Ramos (cell line): ENCODE results near the gene PLA2G2F.

ENCODE experiments used
- in situ Hi-C: fragments of 300-500 bp; cut with MboI; formaldehyde crosslinking; loops from one replicate; pipeline ENCODE4 v1.14.3; 2022; ENCODE audit warnings: low sequenced_read_pairs; ENCODE audit not compliant: unreplicated experiment

The PLA2G2F gene

DNA sequence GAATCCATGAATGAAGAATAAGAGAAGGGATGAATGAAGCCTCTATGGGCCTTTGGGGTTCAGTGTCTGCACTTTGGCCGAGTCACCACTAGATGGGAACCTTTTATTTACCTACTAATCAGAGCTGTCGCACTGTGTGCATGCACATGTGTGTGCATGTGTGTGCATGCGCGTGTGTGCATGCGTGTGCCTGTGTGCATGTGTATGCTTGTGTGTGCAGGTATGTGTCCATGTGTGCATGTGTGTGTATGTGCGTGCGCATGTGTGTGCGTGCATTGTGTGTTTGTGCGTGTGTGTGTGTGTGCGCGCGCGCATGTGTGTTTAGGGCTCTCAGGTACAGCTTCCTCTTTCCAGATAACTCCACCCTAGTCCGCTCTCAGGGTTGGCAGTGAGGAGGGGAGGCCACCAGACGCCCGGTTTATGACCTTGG, 26.4 kb downstream of the PLA2G2F start:
- in situ Hi-C loops = no loop called here

DNA sequence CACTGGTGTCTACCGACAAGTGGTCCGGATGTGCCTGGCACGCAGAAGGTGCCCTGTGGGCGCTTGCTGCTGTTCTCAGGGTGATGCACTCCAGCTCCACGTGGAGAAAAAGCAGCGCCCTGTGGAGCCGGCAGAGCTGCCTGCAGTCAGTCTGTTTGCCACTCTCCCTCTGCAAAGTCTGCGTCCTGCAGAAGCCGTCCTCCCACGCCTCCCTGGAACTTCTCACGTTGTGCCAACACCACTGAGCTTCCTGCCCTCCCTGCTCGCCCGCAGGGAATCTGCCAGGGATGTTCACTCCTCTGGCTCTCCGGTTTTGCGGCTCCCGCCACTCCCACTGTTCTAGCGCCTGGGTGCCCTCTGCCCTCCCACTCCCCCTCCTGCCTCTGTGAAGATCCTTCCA, 26.9 kb downstream of the PLA2G2F start:
- in situ Hi-C loops = no loop called here

DNA sequence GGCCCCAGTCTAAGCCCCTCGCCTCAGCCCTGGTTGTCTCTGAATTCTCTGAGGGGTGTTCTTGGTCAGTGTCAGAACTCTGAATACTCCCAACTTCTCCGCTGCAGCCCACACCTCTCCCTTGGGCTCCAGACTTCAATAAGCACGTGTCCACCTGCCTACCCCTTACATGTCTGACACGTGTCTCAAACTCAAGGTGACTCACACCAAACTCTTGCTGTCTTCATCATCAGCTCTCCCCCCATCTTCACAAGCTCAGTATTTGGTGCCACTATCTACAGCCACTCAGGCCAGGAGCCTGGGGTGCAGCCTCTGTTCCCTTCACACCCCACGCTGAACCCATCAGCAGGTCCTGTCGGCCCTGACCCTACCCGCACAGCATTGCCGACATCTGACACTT, 28.0 kb downstream of the PLA2G2F start:
- in situ Hi-C loops = no loop called here

DNA sequence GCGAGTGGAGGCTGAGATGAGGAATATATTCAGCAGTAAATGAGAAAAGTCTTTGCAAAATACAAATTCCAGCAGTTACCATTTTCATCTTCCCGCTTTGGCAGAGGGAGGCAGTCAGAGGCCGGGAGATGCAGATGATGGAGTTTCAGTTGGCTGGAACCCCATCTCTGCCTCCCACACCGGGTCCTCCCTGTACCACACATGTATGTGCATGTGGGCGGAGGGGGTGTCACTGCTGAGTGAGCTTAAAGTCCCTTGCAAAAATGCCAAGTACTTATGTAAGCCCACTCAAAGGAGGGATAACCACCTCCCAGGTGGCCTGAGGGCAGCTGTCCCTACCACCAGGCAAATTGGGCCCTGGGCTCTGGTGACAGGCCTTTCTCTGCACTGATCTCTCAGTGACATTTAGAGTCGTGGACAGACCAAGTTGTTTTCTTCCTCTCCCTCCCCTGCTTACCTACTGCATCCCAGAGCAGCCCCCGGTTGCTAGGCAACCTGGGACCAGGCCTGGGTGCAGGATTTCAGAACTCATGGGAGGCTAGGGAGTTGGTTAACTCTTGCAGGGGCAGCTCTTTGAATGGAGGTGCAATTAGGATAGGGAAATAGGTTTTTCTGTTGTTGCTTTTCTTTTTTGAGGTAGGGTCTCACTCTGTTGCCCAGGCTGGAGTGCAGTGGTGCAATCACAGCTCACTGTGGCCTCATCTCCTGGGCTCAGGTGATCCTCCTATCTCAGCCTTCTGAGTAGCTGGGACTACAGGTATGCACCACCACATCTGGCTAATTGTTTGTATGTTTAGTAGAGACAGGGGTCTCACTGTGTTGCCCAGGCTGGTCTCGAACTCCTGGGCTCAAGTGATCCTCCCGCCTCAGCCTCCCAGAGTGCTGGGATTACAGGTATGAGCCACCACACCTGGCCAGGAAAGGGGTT, 29.7 kb downstream of the PLA2G2F start:
- in situ Hi-C loops = no loop called here

DNA sequence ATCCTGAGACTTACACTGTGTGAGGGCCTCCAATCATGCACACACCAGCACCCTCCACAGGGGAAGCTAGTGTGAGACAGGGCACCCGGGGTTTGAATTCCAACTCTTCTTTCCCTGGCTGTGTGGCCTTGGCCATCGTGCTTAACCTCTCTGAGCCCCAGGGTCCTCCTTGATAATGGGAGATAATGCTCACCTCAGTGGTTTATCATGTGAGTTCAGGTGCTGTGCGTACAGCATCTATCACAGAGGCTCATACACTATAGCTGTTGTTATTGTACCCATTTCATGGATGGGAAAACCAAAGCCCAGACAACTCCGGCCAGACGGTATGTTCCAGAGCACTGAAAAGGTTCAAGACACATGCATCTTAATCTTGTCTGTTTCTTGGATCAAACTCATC, 30.8 kb downstream of the PLA2G2F start:
- in situ Hi-C loops = no loop called here

DNA sequence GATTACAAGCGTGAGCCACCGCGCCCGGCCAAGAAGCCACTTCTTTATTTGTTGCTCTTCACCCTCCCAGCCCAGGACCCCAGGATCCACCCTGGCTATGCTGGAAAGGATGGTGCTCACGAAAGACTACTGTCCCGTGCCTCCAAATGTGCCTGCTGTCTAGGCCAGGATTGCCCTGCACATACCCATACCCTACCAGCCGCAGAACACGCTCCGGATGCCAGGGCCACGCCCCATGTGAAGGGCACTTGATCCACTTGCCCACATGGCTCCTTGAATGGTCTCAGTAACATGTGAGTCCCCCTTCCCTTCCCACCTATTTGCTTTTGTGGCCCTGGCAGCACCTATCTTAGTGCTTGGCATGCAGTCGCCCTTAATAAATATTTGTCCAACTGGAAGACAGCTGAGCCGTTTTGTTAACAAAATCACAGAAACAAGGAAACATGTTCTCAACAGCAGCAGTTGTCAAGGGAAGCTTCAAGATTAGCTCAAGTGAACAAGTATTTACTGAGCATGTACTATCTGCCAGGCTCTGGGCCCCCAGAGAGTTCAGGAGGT, 33.0 kb downstream of the PLA2G2F start:
- in situ Hi-C loops = no loop called here

DNA sequence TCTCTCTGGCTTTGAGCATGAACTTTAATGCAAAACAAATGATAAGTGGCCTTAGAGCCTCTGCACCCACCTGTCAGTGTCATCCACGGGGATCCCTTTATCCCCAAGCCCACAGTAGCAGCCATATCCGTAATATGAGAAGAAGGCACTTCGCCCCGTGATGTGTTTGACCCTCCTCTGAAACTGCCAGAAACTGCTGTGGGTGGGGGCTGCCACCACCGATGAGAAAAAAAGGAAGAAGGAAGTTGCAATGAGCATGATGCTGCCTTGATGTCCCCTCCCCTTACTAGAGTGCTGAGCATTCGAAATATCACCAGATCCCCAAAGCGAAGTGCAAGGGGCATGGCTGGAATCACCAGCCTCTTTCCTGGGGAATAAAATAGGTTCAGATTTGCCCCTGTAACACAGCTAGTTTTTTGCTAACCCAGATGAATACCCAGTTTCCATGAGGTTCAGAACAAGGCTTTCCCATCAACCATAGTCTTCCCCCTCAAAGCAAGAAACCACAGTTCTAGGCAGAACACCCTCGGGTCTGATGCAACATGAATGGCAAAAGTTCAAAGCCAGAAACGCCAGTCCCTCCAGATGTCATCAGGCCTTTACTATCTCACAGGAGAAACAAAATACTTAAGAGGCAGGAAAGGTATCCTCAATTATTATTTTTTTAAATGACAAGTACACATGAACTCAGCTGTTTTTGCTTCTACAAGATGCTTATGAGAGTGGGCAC, 36.0 kb downstream of the PLA2G2F start:
- in situ Hi-C loops = no loop called here

DNA sequence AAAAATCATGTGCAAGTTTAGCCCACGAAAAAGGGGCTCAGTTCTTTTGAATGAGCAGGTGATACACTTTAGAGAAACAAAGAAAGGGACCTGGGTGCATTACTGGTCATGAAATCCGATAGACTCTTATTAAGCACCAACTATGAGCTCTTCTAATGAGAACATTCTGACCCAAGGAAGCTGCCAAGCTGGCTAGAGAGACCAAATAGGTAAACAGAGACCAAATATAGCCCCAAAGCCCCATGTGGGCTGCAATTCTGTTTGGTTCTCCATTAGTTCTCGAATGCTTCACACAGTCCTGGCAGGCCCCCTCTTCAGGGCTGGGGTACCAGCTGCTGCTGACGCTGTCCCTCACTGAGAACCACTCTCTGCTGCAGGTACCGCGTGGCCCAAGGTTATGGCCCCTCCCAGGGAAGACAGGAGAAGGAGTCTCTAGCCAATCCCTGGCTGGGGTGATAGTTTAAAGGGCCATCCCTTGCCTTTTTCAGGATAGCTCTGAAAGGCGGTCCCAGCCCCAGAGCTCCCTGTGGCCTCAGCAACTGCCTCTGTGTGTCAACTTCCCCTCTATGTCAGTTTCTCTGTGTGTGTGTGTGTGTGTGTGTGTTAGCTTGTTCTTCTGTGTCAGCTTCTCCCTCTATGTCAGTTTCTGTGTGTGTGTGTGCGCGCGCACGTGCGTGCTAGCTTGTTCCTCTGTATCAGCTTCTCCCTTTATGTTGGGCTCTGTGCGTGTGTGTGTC, 39.7 kb downstream of the PLA2G2F start:
- in situ Hi-C loops = no loop called here

DNA sequence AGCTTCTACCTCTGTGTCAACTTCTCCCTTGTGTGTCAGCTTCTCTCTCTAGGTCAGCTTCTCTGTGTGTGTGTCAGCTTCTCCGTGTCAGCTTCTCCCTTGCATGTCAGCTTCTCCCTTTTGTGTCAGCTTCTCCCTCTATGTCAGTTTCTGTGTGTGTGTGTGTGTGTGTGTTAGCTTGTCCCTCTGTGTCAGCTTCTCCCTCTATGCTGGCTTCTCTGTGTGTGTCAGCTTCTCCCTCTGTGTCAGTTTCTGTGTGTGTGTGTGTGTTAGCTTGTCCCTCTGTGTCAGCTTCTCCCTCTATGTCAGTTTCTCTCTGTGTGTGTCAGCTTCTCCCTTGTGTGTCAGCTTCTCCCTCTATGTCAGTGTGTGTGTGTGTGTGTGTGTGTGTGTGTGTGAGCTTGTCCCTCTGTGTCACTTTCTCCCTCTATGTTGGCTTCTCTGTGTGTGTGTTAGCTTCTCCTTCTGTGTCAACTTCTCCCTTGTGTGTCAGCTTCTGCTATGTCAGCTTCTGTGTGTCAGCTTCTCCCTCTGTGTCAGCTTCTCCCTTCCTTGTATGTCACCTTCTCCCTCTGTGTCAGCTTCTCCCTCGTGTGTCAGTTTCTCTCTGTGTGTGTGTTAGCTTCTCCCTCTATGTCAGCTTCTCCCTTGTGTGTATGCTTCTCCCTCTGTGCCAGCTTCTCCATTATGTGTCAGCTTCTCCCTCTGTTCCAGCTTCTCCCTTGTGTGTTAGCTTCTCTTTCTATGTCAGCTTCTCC, 40.4 kb downstream of the PLA2G2F start:
- in situ Hi-C loops = no loop called here

DNA sequence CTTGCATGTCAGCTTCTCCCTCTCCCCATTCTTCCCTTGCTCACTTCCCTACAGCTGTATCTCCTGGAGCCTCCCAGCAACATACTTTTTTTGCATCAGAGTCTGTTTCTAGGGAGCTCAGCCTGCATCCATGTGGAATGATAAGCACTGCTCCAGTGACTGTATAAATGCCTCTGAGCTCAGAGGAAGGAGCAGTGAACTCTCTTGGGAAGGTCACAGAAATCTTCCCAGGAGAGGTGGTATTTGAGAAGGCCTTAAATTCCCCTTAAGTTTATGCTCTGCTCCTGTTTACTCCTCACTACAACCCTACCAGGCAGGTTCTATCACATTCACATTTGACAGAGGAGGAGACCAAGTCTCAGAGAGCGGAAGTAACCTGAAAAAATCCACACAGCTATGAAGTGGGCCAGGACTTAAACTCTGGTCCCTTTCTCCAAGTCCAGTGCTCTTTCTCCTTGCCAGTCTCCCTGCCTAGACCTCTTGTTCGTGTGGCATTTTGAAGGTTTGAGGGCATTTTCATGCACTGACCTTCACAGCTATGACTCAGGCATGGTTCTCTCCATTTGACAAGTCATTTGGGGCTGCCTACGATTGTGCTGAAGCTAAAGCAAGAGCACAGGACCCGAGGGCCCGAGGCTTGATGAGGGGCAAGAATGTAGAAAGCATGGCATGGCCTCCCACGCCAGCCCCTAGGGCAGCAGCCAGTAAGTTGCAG, 41.2 kb downstream of the PLA2G2F start:
- in situ Hi-C loops = no loop called here

DNA sequence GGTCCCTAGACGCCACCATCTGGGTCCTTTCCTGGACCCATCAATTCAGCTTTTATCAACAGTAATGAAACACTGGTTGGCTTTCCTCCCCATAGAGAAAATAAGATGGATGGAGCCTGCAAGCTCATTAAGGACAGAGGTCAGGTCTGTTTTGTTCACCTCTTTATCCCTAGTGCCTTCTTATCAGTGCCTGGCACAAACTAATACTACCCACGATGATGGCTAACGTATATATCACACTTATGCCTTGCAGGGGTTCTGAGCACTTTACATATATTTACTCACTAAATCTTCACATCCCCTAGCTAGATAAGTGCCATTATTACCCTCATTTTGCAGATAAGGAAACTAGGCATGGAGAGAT, 41.7 kb downstream of the PLA2G2F start:
- in situ Hi-C loops = no loop called here

DNA sequence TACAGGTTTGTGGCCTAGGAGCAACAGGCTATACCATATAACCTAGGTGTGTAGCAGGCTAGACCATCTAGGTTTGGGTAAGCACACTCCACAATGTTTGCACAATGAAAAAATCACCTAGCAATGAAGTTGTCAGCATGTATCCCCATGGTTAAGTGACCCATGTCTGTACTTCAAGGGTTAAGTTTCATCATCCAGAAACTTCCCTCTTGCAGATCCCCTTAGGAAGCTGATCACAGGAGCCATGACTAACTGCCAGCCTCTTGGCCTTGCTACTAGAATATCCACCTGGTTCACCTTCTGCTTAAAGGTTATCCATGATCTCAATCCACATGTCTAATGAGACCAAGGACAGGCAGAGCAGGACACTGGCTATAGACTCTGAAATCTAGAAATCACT, 43.3 kb downstream of the PLA2G2F start:
- in situ Hi-C loops = no loop called here

DNA sequence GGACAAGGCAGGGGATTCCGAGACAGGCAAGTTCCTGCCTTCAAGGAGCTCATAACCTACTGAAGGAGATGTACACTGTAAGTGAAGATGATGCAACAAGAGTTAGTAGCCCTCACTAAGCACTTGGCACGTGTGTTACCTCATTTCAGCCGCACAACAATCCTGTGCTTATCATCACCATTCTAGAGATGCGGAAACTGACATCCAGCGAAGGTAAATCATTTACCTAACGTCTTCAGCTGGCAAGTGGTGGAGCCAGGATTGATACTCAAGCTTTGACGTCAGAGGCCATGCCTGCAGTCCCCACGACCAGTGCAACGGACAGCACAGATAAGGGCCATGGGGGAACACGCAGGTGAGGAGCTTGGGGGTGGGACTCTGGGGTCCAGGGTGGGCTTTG, 43.9 kb downstream of the PLA2G2F start:
- in situ Hi-C loops = no loop called here

DNA sequence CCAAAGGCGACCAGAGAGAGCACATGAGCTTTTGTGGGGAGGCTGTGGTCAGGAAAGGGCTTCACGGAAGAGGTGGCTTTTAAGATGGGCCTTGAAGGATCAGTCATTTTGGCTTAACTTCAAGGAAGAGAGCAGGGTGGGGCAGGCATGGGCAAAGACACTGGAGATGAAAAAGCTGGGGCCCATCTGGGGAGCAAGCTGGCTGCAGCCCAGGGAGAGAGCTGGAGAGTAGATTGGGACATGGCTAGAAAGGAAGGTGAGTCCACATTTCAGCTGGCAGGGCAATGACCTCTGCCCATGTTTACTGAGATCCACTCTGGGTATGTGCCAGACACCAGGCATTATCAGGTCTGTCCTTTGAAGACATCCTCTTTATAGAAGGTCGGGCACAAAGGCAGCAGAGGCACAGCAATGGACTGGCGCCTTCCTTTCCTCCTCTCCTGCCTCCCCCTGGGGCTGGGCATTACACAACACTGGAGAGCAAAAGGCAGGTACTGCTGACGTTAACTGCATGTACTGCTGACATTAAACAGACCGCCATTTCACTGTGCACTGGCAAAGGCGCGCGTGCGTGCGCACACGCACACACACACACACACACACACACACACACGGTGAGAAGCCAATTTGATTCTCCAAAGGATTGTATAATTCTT, 44.6 kb downstream of the PLA2G2F start:
- in situ Hi-C loops = no loop called here

DNA sequence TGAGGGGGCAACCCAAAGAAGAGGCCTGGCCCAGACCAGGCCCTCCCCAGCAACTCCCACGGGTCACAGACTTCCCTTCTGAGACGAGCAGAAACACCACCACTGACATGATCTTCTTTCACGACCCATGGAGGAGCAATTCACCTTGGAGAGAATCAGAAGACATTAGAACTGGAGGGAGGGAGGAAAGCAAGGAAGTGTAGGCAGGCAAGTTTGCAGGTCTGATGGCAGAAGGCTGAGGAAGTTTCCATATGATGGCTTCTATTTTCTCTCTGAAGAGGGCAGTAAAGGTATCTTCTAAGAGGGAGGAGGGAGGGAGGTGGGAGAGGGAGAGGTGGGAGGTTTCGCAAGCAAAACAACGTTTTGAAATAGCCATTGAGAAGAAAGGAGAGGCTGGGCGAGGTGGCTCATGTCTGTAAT, 45.4 kb downstream of the PLA2G2F start:
- in situ Hi-C loops = no loop called here

DNA sequence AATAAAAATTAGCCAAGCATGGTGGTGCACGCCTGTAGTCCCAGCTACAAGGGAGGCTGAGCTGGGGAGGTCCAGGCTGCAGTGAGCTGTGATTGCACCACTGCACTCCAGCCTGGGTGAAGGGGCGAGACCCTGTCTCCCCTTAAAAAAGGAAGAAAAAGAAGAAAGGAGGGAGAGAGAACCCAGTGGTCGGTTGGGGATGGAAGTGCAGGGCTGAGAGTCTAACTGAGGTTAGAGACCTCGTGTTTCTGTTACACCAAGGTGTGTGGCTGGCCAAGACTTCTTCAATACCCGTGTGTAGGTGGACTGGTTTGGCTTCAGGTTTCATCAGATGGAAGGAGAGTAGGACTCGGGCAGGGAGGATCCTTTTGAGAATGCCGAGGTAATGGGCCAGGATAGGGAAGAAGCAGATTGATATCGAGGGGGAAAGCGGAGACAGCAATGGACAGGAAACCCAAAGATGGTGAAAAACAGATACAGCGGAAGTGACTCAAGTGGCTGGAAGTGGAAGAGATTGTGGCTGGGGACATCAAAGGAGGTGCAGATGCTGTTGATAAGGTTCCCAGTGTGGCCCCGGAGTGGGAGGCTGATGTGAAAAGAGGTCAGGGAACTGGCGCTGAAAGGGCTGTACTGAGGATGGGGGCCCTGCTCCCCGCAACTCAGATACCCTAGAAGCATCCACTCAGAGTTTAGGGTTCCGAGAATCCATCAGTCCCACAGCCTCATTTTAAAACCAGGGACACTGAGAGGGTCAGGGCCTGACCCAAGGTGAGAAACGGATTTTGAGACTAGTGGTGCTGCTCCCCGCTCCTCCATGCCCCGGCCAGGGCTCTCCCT, 46.1 kb downstream of the PLA2G2F start:
- in situ Hi-C loops = no loop called here

DNA sequence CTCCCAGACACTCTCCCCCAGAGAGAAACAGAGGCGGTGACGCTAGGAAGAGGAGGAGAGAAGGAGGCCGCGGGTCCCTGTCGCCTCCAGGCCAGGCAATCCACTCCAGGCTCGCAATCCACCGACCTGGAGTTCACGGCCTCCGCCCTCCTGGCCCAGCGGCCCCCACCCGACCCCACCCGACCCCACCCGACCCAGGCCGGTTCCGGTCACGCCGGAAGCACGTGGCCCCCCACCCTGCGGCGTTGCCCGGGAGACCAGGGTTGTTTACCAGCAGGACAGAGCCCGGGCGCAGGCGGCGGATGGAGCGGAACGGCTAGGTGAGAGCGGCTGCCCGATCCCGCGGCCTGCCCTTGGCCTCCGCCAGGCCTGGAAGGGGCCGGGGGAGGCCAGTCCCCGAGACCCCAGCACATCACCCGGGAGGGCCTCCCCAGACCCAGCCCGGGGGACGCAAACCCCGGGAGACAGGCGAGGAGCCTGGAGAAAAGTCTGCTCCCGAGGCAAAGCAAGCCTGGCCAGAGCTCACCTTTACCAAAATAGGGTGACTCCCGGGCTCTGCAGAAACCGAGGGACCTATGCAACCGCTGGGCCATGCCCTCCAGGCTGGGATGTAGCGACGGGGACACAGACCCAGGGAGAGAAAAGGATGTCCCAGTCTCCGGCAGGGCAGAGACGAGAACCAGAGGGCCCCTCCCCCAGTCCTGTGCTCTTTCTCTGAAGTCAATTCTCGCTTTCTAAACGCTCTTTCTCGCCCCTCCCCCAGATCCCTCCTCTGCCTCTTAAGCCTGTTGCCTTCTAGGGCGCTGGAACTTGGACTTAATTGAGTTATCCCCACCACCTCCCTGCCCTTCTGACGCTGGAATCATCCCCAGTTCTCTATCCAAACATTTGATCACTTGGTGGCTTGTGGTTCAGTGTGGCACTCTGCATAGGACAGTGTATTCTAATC, 47.0 kb downstream of the PLA2G2F start, which contains the start of the genes PLA2G2C and UBXN10:
Gene PLA2G2C (minus strand): TSS at position 685 of the 949 bp plus-strand sequence. CDS start 9,155 bp downstream, outside the sequence.
Gene UBXN10 (plus strand): TSS at position 263 of the 949 bp plus-strand sequence. CDS start 4,466 bp downstream, outside the sequence.
- in situ Hi-C loops = no loop called here
